T-helper 2 cell (primary cell): ENCODE measurements around the gene GOLIM4.

Experiments used
- DNase-seq, 5 experiments: peaks; one replicate each; pipeline versions ENCODE4 v3.0.0 to v3.0.0-alpha.2; 2012 to 2022

The GOLIM4 gene

DNA sequence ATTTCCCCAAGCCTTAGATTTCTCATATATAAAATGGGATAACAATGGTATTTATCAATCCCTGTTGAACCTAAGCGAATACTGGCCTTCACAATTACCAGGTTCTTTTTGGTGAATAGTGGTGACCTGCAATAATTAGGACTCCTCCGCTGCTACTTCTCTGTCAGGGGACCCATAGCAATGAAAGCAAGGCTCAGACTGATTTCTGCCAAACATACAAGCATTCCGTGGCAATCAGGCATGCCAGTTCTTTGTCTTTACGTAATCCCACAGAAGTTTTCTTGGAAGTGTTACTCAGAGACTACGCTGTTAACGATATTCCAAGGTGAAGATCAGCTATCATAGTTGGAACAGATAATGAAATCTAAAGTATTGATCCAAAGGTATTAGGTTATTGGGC, 105.7 kb downstream of the GOLIM4 start:
- no peak for DNase-seq

DNA sequence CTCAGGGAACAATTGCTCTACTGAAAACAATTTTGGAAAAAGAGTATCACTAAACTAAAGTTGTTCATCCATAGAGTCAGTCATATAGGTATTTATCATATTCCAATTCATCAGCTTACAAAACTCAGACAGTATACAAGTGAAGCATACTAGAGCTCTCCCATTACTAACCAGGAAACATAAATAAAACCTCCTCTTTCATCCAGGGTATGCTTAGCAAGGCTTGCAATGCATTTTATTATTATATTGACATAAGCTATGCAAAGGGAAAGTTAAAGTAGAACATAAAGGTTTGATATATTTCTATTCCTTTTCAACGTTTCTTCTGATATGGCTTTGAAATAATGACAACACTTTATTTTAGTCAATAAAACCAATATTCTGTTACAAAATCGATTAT, 106.7 kb downstream of the GOLIM4 start:
- DNase-seq = no peak

DNA sequence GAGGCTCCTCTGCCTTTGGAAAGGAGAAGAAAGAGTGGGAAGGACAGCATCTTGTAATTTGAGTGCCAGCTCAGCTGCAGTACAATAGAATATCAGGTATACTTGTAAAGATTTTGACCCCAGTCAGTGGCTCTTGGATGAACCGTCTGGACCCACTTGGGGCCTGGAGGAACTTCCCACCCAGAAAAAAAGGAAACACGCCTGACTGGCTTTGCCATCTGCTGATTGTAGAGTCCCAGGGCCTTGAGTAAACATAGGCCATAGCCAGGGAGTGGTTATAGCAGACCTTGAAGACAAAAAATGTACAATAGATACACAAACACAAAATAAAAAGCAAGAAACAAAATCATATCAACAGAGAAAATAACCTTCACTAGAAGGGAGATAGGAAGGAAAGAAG, 112.1 kb downstream of the GOLIM4 start:
- DNase-seq = no peak

DNA sequence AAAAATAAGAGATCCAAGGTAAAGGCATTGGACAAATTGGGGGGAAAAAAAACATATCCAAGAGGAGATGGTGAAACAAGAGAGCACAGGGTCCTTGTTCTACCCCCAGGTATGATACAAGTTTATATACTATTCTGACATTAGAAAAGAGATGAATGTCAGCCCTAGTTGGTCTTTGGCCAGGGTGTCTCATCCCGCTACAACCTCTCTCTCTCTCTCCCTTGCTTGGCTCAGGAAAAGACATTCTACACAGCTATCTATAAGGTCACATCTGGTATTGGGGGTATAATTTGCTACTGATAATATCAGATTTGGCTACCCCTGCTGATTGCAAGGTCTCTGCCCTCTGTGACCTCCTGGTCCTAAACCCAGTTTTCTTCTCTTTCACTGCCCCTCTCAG, 117.2 kb downstream of the GOLIM4 start:
- DNase-seq = no peak

DNA sequence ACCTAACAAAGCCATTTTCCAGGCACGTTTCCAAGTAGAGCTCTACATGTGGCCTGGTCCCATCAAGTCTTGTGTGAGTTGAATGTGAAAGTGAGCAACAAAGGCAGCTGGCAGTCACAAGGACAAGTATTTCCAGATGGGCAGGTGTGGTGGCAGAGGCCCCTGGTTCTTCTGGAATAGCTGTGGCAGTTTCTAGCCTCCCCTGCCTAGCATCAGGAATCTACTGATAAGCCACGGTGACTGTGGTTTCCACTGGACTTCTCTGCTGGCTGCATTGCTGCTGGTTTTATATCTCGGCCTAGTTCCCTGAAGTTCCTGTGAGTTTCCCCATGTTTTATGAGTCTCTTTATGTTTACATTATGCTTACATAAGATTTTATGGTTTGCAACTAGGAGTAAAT, 117.7 kb downstream of the GOLIM4 start:
- no peak for DNase-seq

DNA sequence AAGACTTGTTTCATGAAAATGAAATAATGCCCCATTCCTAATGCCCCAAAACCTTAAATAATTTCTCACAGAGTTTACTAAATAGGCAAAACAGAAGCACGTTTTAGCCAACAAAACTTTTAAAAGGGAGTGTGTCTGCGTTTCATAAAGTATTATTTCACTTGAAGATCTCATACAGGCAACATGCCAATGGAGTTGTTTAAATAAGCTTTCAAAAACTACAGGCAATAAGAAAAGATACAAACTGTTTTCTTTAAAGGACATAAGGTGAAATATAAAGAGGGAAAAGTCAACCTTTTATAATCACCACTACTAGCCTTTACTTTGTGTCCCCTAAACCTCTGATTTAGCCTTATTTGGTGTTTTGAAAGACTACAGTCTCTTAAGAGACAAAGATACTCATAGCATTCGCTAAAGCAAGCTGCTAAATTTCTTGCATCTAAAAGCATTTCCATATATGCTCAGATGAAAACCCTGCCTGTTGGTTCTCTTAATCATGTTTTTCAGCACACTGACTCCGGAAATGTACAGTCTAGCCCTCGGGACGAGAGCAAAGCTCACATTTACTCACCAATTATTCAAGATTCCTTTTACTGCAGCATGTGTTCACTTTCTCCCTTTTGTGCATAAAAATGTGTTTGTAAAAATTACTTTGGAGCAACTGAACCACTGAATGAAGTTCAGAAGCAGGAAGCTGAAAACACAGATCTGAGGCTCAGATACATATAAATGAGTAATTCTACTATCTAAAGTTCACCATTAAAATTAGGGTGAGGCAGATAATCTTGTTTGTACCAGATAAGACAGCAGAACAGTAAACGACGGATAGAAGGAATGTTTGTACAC, 119.0 kb downstream of the GOLIM4 start:
- no peak for DNase-seq

DNA sequence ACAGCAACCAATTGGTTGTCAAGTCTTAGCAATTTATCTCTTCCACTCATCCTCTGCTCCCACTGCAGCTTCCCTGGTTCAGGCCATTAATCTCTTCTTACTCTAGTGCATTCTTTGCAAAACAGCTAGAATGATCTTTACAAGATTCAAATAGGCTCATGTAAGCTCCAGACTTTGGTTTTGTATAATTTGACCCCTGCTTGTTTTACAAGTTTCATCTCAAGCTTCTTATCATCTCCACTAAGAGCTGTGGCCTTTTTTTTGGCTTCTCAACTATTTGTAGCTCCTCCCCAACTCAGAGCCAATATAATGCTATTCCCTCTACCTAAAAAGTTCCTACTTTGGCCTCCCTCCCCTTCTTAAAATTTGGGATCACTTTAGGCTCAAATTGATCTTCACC, 121.8 kb downstream of the GOLIM4 start:
- DNase-seq = no peak

DNA sequence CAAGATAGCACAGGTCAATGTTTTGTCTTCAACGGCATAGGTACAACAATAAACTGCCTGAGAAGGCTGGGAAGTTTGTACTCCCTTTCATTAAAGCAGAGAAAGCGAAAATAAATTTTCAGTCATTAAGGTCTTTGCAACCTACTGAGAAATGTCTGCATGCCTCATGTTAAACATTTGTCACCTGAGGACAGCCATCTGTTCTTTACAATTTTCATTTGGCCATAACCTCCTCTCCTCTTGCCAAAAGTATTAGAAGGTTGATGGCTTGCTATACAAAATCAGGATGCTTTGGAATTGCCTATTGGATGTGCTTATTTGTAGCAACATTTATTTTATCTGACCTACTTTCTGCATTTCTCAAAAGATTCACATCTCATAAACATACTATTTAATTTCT, 122.7 kb downstream of the GOLIM4 start:
- DNase-seq = no peak

DNA sequence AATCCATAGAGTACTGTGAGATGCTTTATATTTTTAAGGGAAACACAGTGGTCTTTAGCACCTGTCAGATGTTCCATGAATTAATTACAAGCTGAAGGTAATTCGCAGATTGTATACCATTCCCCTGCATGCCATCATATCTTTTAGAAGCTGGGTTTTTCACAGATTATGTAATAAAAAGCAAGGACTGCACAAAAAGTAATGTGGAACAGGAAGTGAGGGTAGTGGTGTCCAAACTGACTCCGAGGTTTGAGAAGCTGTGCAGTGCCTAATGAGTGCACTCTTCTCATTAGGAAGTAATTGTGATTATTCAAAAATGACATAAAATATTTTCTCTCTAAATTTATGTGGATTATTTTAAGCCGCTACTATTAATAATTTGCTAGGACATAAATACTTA, 123.2 kb downstream of the GOLIM4 start:
- no peak for DNase-seq

DNA sequence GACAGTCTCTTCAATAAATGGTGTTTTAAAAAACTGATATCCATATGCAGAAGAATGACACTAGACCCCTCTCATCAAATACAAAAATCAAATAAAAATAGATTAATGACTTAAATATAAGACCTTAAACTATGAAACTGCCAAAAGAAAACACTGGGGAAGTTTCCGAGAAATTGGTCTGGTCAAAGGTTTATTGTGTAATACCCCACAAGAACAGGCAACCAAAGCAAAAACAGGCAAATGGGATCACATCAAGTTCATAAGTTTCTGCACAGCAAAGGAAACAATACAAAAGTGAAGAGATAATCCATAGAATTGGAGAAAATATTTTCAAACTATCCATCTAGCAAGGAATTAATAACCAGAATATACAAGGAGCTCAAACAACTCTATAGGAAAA, 126.2 kb downstream of the GOLIM4 start:
- no peak for DNase-seq

DNA sequence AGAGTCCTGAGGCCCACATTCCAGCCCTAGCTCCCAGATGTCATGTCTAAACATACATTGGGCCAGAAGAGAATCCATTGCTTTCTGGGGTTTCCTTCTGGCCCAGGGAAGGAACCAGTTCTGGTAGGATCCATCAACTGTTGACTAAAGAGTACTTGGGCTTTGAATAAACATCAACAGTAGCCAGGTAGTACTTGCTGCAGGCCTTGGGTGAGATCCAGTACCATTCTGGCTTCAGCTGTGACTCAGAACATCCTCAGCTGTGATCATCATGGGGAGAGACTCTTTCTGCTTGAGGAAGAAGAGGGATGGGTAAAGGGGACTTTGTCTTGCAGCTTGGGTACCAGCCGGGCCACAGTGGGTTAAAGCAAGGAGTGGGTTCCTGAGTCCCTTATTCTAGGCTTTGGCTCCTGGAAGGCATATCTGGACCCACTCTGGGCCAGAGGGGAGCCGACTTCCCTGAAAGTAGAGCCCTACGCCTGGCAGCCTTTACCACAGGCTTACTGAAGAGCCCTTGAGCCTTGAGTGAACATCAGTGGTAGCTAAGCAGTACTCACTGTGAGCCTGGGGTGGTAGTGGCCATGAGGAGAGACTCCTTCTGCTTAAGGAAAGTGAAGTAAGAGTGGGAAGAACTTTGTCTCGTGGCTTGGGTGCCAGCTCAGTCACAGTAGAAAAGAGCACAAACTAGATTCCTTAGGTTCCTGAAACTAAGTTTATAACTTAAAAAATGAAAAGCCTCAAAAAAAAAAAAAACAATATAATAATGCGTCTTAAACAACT, 128.3 kb downstream of the GOLIM4 start:
- no peak for DNase-seq
